Calu3 (cell line): ENCODE data around the gene GRAMD4. TPM values are rescaled to one million over a fixed set of nuclear protein-coding genes. Genes with fewer than 3 reads are reported as not detected.

ENCODE experiments used
- BruUV-seq: library from RNA; stranded (reverse); fragments of 400-500 nt; replicated peaks from 2 replicates; lab custom pipeline; 2021; lab: Mats Ljungman, UMichigan
- CTCF ChIA-PET: fragments of 300-600 bp; sonication (Branson Sonifier 250); formaldehyde crosslinking; loops from one replicate; lab custom pipeline; 2022; ENCODE audit warnings: antibody characterized with exemption; lab: Charles Lee
- DNase-seq: peaks from one replicate; pipeline ENCODE4 v3.0.0; 2022
- H3K27ac Mint-ChIP-seq: one replicate; pipeline ENCODE4 v1.8.0; 2022; ENCODE audit warnings: mixed read lengths; ENCODE audit not compliant: unreplicated experiment
- H3K27me3 Mint-ChIP-seq: one replicate; pipeline ENCODE4 v1.8.0; 2022; ENCODE audit warnings: mixed read lengths; ENCODE audit not compliant: unreplicated experiment
- H3K36me3 Mint-ChIP-seq: one replicate; pipeline ENCODE4 v1.8.0; 2022; ENCODE audit warnings: mild to moderate bottlenecking, moderate library complexity, mixed read lengths; ENCODE audit not compliant: insufficient read depth, unreplicated experiment
- H3K4me1 Mint-ChIP-seq: one replicate; pipeline ENCODE4 v1.8.0; 2022; ENCODE audit warnings: mild to moderate bottlenecking, low read depth, mixed read lengths; ENCODE audit not compliant: unreplicated experiment
- H3K4me3 Mint-ChIP-seq: one replicate; pipeline ENCODE4 v1.8.0; 2022; ENCODE audit warnings: mild to moderate bottlenecking, low read depth, moderate library complexity, mixed read lengths; ENCODE audit not compliant: unreplicated experiment
- H3K9me3 Mint-ChIP-seq: one replicate; pipeline ENCODE4 v1.8.0; 2022; ENCODE audit warnings: low read depth, mixed read lengths; ENCODE audit not compliant: unreplicated experiment
- CTCF ChIP-seq: fragments of 200-600 bp; IDR thresholded peaks from one replicate; pipeline ENCODE4 v1.8.0; 2022; ENCODE audit warnings: antibody characterized with exemption; ENCODE audit not compliant: unreplicated experiment
- intact Hi-C: fragments of 100-400 bp; cut with micrococcal nuclease; formaldehyde crosslinking; loops from one replicate; pipeline ENCODE4 v1.10.0; 2022; ENCODE audit not compliant: unreplicated experiment
- total RNA-seq: library from RNA; stranded (reverse); gene quantifications from 2 replicates; pipeline ENCODE4 v1.2.3, GENCODE V29; 2022

GRAMD4 gene
- total RNA-seq, 1 experiment from 2014 or later, result 61.2 TPM

GRCh38 chr22:46579751-46580449 lies 40.3 kb upstream of the GRAMD4 start:
- Mint-ChIP-seq H3K27me3 (no peaks in the 10 kb centered on the region), H3K27ac (no peak overlapping the region), H3K4me1 (peaks cover 48% of the 10 kb centered on the region), H3K9me3 (no peaks in the 10 kb centered on the region), H3K36me3 (peaks cover 40% of the 10 kb centered on the region), H3K4me3 (no peak overlapping the region)
- DNase-seq, result no peak
- no peak for TF ChIP-seq CTCF
- CTCF ChIA-PET, result no interaction called here
- intact Hi-C loops, result no loop called here
- BruUV-seq, result no TSS peak

GRCh38 chr22:46580940-46581537 lies 39.1 kb upstream of the GRAMD4 start:
- H3K9me3 Mint-ChIP-seq, result no peaks in the 10 kb centered on the region
- peaks cover 29% of the 10 kb centered on the region for H3K36me3 Mint-ChIP-seq
- CTCF ChIA-PET, result no interaction called here
- no peak overlapping the region for H3K27ac Mint-ChIP-seq
- no TSS peak for BruUV-seq
- H3K4me3 Mint-ChIP-seq, result no peak overlapping the region
- no peaks in the 10 kb centered on the region for H3K27me3 Mint-ChIP-seq
- peaks cover 37% of the 10 kb centered on the region for H3K4me1 Mint-ChIP-seq
- DNase-seq, result no peak
- intact Hi-C loops, result no loop called here
- no peak for TF ChIP-seq CTCF

- Mint-ChIP-seq H3K9me3 (no peaks in the 10 kb centered on the region), H3K27ac (no peak overlapping the region), H3K36me3 (peaks cover 24% of the 10 kb centered on the region), H3K4me3 (no peak overlapping the region), H3K4me1 (peaks cover 34% of the 10 kb centered on the region), H3K27me3 (no peaks in the 10 kb centered on the region)
- CTCF ChIA-PET, result no interaction called here
- no peak for DNase-seq
- TF ChIP-seq CTCF, result no peak
- intact Hi-C loops, result no loop called here
- no TSS peak for BruUV-seq
Observed at GRCh38 chr22:46581538-46582244, 38.5 kb upstream of the GRAMD4 start.

GRCh38 chr22:46582281-46582933 lies 37.8 kb upstream of the GRAMD4 start:
- intact Hi-C loops, result no loop called here
- Mint-ChIP-seq H3K27me3 (no peaks in the 10 kb centered on the region), H3K27ac (no peak overlapping the region), H3K36me3 (peaks cover 23% of the 10 kb centered on the region), H3K9me3 (no peaks in the 10 kb centered on the region), H3K4me1 (peaks cover 34% of the 10 kb centered on the region), H3K4me3 (no peak overlapping the region)
- no peak for TF ChIP-seq CTCF
- DNase-seq, result no peak
- CTCF ChIA-PET, result no interaction called here
- BruUV-seq, result no TSS peak
